HG03521 (cell line): ENCODE measurements around the gene HSF4.
"Not testable (repeated sequence)": the region's sequence is repeated elsewhere in the genome, so short reads cannot be mapped to it uniquely, and the experiment has no call there.

Experiments
- ATAC-seq: cut with Tn5 transposase; IDR thresholded peaks from one replicate; pipeline ENCODE4 v1.9.1; 2021; ENCODE audit warnings: mild to moderate bottlenecking, moderate library complexity; ENCODE audit not compliant: unreplicated experiment

The HSF4 gene, protein sequence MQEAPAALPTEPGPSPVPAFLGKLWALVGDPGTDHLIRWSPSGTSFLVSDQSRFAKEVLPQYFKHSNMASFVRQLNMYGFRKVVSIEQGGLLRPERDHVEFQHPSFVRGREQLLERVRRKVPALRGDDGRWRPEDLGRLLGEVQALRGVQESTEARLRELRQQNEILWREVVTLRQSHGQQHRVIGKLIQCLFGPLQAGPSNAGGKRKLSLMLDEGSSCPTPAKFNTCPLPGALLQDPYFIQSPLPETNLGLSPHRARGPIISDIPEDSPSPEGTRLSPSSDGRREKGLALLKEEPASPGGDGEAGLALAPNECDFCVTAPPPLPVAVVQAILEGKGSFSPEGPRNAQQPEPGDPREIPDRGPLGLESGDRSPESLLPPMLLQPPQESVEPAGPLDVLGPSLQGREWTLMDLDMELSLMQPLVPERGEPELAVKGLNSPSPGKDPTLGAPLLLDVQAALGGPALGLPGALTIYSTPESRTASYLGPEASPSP

DNA sequence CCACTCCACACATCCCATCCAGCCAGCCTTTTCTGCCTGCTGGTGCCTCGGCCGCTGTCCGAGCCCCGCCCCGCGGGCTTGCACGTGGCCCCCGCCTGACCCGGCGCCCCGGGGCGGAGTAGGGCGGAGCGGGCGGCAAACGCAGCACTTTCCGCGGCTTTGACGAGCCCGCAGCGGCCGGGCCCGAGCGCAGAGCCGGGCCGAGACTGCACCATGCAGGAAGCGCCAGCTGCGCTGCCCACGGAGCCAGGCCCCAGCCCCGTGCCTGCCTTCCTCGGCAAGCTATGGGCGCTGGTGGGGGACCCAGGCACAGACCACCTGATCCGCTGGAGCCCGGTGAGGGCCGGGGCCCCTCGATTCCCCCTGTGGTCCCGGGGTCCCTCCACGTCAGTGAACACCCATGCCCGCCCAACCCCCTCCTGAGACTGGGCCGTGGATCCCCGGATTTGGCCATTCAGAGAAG, at the start of gene HSF4:
Gene HSF4, plus strand, starts transcription at position 147 of the 463 bp plus-strand sequence. Its CDS starts 67 bp downstream, at position 214.
- ATAC-seq = no peak

DNA sequence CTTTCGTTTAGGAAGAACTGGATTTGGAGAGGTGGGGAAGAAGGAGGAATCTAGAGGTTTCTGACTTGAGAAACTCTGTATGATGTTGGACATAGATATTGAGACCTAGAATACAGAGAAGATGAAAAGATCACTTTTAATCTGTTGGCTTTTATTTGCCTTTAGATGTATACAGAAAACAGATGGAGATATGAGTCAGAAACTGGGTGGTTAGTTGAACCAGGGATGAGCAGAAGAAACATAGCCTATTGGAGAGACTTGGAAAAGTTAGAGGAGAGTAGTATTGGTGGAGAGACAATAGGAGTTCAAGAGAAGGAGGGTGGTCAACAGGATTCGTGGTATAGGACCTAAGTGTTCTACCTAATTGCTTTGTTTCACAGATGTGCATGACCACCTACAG, 49.8 kb upstream of the HSF4 start:
- no peak for ATAC-seq

DNA sequence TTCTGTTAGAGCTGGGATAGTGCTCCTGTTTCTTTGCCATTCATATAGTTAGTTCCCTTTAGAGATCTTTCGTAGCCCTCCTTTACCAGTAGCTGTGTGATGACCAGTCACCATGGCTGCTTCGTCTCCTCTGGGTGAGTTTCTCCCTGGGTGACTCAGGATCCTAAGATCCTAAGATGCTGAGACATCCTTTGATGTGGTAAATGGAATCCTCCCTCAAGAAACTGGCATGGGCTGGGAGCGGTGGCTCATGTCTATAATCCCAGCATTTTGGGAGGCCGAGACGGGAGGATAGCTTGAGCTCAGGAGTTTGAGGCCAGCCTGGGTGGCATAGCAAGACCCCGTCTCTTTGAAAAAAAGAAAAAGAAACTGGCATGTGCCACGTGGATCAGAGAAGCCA, 48.9 kb upstream of the HSF4 start:
- ATAC-seq = no peak

DNA sequence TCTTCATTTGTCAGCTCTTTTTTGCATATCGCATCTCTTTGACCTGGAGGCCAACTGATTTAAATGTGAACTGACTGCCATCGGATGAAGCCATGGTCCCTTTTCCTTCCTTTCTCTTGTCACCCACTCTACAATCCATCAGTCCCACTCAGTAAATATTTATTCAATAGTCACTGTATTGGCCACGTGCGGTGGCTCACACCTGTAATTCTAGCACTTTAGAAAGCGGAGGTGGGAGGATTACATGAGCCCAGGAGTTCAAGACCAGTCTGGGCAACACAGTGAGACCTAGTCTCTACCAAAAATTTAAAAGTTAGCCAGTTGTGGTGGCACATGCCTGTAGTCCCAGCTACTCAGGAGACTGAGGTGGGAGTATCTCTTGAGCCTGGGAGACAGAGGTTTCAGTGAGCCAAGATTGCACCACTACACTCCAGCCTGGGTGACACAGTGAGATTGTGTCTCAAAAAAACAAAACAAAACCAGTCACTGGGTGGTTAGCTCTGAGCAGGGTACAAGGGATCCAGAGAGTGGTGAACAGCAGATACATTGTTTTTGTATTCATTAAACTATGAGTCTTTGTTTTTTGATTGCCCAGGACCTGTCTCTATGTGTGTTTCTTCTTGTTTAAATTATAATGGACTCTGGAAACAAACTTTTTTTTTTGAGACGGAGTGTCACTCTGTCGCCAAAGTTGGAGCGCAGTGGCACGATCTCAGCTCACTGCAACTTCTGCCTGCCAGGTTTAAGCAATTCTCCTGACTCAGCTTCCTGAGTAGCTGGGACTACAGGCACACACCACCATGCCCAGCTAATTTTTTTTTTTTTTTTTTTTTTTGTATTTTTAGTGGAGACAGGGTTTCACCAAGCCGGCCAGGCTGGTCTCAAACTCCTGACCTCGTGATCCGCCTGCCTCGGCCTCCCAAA, 47.9 kb upstream of the HSF4 start:
- no peak for ATAC-seq

DNA sequence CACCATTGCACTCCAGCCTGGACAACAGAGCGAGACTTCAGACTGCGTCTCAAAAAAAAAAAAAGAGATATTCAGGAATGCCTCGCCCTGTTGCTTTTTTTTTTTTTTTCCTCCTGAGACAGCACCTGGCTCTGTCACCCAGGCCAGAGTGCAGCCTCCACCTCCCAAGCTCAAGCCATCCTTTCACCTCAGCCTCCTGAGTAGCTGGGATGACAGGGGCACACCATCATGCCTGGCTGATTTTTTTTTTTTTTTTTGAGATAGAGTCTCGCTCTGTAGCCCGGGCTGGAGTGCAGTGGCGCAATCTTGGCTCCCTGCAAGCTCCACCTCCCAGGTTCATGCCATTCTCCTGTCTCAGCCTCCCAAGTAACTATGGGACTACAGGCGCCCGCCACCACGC, 46.8 kb upstream of the HSF4 start:
- no peak for ATAC-seq

DNA sequence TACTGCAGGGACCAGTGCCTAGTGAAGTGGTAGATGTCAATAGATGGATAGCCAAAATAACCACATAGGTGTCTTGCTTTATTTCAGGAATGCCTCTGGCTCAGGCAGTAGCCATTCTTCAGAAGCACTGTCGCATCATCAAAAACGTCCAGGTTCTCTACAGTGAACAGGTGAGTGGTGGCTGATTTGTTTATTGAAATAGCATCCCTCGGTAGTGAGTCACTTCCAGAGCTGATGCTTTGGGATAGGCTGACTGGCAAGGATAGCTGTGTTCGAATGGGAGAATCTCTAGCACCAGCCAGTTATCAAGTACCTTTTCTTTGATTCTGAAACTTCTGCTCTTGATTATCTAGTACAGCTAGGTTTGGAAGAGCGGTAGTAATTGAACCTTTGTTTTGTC, 44.5 kb upstream of the HSF4 start:
- ATAC-seq = no peak

DNA sequence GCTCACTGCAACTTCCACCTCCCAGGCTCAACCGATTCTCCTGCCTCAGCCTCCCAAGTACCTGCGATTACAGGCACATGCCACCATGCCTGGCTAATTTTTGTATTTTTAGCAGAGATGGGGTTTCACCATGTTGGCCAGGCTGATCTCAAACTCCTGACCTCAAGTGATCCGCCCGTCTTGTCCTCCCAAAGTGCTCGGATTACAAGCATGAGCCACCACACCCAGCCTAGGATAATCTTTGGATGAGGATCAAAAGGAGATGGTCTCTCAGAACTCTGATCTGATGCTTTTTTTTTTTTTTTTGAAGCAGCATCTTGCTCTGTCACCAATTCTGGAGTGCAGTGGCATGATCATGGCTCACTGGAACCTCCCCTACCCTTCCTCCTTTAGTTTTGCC, 41.7 kb upstream of the HSF4 start:
- ATAC-seq = not testable (repeated sequence)

DNA sequence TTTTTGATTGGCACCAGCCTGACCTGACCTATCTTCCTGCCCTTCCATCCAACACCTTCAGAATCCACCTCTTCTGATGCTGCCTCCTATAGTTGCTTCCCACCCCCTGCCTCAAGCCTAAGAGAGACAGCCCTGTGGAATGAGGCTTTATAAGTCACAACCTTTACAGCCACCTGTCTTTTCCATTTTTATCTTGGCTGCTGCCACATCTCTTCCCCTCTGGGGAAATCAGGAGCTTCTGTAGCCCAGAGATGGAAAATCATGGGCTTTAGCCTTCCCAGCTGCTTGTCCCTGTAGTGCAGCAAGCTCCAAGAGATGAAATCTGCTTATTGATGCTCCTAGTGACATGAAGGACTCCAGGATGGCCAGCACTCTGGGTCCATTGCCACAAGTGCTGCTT, 36.1 kb upstream of the HSF4 start:
- ATAC-seq = no peak

DNA sequence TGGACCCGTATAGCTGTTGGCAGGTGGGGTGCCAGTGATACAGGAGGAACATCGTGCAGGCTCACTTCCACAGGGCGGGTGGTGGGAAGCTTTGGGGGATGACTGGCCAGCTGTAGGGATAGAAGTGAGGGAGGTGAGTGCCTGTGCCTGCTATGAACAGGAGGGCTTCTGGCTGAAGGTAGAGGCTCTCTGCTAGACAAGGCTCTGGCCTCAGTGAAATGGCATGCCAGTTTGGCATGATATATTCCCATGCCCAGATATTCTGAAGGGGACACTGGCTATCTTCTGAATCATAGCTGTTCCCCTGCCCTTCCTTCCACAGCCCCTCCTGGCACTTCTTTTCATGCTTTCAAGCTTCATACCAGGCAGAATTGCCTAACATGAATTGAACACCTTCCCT, 35.7 kb upstream of the HSF4 start:
- no peak for ATAC-seq

DNA sequence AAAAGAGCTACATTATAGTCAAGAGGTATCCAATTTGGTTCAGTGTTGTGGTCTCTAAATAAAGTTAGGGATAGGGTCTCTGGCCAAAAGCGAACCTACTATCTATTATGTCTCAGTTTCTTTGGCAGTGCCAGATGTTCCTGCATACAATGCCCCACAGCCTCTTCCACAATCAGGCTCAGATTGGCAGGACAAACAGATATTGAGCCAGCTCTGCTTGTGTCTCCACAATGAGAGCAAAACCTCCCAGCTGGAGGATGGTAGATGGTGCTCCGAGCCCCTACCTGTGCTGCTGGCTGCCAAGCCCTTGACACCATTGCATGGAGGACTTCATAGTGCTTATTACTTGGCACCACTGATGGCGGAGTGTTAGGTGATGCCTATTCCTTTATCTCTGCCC, 35.1 kb upstream of the HSF4 start:
- no peak for ATAC-seq

DNA sequence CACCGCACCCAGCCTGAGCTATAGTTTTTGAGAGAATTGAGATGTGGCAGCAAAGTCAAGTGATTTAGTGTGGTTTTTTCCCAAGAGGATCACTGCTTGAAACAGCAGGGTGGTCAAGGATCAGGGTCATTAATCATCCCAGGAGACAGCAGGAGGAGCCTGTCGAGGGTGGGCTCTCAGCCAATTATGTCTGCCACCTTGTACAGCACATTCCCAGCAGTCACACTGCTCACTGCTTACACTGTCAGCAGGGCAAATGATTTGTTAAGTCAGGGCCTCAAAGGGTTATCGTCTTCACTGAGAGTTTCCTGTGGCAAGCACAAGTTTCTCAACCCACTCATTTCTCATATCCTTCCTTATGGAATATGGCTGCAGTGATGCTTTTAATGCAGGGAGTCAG, 26.9 kb upstream of the HSF4 start:
- no peak for ATAC-seq

DNA sequence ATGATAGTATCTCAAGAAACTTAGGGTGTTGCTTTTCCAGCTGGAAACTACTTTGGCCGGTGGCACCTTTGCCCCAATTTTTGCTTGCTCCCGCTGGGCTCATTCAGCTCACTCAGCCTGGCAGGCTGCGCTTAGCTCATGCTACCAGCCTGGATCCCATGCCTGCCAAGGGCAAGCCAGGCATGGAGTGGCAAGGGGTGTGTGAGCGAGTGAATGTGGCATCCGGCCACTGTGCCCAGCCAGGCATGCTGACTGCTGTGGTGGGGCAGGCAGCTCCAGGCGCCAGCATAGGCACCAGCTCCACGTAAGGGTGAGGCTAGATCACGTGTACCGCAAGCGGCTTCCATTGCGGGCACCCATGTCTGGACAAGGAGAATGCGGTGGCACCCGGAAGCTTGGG, 23.2 kb upstream of the HSF4 start:
- ATAC-seq = no peak

DNA sequence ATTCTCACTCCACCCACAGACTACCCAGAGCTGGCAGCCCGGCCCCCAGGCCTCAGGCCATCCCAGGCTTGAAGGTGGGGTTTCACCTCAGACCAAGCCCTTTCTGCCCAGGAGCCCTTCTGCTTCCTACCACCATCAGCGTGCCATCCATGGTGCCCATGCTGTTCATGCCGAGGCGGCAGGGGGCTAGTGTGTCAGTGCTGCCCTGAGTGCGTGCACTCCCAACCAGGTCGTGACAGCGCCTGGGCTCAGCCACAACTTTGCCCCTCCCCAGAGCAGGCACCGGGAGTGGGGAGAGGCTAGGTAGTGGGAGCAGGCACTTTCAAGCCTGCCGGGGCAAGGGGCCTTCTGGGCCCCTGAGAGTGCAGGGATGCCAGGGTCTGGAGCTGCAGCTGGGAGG, 22.2 kb upstream of the HSF4 start:
- ATAC-seq = no peak

DNA sequence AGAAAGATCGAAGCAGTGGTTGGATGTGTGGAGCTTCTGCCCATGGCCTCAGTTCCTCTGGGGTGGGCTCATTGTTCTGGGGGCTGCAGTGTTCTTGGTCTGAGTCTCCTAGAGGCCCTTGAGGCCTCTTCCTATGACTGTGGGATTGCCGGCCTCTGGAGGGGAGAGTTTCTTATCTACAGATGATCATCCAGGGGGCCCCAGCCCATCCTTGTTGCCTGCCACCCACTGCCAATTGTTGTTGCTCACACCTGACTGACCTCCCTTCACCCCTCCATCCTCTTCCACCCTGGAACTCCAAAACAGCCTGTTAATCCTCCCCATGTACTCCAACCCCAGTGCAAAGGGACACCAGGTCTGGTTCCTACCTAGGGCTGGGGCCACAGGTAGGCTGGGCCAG, 19.6 kb upstream of the HSF4 start:
- no peak for ATAC-seq

DNA sequence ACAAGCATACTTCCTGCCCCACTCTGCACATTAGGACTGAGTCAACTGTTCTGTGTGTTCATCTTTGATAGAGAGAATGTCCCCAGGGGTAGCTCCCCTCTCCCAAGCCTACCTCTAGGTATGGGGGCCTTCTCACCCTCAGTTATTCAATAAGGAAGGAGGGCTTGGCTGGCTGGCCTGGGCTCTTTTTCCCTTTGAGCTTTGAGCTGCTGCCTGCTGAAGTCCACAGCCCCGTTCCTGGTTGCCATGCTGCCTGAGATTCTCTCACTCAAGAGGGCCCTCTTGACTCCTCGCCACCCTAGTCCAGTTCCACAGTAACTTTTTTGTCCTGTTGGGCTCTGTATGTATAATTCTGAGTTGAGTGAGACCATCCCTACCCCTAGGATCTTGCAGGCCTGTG, 18.8 kb upstream of the HSF4 start:
- no peak for ATAC-seq

DNA sequence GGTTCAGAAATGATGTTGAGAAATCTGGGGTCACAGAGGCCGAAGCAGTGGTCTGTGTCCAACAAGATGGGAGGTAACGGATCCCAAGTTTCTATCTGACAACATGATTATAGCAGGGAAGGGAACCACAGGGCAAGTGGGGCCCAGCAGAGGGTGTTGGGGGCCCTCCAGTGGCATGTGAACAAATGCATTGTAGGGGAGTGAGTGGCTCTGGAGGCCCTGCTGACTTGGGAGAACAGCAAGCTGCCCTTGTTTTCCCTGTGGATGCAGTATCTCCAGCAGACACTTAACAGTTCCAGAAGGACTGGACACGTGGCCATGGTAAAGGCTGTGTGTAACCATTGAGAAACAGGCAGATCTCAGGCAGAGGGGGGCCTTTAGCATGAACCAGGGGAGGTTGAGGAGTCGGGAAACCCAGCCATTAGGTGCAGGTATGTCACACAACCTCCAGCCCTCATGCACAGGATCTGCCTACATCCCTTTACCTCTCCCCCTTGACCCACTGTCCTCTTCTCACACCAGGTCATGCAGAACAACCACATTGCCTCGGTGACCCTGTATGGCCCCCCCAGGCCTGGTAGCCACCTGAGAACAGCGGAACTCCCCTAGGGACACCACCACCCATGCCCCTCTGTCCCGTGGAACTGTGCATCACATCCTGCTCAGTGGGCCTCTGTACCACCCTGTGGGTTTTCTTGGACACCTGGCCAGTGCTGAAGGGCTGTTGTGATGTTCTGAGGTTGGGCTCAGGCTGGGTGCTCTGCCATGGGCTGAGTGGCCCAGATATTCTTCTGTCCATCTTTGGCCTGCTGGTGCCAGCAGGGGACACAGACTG, 17.8 kb upstream of the HSF4 start:
- no peak for ATAC-seq

DNA sequence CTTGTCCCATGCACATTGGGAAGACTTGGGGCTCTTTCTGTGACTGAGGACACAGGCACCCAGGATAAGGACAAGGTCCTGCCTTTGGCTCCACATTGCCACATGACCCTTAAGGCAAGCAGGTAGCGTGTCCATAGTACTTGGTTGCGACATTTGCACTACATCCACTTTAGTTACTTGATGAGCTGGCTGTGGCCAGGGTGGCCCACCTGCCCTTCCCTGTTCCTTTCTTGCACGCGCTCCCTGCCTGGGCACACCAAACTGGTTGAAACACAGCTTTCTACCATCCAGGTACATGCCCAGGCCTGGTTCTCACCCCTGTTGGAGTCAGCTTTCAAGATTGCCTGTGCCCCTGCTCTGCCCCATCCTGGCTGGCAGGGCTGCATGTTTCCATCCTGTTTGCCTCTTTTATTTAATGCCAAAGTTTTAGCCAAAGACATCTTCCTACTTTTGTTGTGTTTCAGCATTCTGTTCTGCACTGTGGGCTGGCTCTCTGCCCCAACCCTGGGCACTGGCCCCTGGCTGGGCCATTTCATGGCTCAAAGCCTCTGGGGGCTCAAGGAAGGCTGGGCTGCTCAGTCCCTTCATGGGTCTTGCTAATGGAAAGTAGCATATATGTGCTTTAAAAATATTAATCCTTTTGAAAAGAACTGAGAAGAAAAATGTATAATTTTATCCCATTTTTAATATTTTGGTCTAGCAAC, 17.0 kb upstream of the HSF4 start:
- no peak for ATAC-seq

DNA sequence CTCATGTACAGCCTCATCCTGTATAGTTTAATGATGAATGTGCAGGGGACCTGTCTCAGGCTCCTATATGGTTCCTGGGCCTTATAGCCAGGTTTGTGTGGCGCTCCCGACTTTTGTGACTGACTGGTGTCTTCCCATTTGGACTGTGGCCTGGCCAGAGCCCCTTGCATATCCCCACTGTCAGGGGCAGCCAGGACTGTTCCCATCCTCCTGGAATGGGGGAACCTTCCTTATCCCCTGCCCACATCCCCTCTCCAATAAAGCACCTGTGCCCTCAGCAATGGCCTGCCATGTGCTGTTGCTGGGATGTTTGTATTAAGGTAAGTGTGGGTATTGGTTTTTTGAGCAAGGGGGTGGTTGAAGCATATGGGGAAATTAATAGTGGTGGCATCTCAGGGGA, 16.3 kb upstream of the HSF4 start:
- ATAC-seq = no peak

DNA sequence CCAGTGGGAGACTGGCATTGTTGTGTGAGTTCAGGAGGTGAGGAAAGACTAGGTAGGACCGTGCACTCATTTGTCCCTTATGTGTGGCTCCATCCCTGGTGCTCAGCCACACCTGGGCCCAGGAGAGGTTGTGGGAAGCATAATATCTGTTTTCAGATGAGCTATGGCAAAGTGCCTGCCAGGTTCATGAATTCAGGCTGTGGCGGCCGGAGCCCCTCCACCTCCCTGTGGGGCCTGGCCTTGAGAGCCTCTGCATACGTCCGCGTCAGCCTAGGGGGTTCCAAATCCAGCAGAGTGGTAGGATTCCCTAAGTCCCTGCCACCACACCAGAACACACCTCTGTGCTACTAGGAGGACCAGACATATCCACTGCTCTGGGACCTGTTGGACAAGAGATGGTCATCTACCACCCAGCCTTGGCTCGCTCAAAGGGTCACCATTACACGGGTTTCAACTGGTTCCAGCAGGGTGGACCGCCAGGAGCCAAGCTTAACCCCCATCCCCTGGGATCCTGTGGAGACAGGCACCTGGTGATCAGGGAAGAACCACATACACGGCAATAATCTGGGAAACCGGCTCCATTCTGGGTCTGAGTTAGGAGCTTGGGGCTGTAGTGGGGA, 15.8 kb upstream of the HSF4 start:
- ATAC-seq = no peak
